GM18951 (cell line): ENCODE results near the gene EPHA6.
"Not testable (repeated sequence)": the region's sequence is repeated elsewhere in the genome, so short reads cannot be mapped to it uniquely, and the experiment has no call there.

Experiments used
- POLR2A ChIP-seq: IDR thresholded peaks from 4 replicates; pipeline ENCODE4 v1.6.1; 2011; ENCODE audit warnings: mild to moderate bottlenecking; ENCODE audit not compliant: insufficient read length, insufficient read depth; ENCODE audit errors: extremely low read depth
- in situ Hi-C: fragments of 300-500 bp; cut with MboI; formaldehyde crosslinking; loops from one replicate; pipeline ENCODE4 v1.12.0; 2022; ENCODE audit warnings: low sequenced_read_pairs, mixed read lengths, inconsistent platforms; ENCODE audit not compliant: unreplicated experiment

The EPHA6 gene

DNA sequence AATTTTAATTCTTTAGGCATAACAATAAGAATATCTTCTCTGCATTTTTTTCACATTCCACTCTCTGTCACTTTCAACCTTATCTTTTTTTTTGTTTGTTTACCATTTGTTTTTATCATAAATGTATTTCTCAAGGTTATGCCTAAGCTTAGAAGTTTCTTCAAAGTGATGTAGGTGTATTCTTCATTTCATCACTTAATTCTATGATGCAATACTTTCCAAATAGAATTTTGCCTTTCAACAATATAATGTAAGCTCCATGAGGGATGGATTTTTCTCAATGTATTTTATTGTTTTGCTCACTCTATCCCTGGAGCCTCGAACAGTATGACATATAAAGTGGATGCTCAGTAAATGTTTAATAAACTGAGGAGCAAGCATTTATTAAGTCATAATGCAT lies 444.9 kb downstream of the EPHA6 start:
- in situ Hi-C loops, result no loop called here
- no peak for TF ChIP-seq POLR2A

DNA sequence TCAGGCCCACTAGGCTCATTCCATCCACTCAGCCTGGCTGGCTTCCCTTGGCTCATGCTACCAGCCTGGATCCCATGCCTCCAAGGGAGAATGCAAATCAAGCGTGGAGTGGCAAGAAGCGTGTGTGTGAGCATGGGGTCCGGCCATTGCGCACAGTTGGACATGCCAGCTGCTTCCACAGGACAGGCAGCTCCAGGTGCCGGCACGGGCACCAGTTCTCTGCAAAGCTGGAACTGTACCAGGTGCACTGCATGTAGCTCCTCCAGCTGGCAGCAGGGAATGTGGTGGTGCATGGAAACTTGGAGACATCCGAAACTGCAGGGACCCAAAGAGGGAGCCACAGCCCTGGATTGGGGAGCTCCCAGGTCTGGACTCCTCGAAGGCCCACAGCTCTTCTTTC lies 449.8 kb downstream of the EPHA6 start:
- no peak for TF ChIP-seq POLR2A
- in situ Hi-C loops, result no loop called here

DNA sequence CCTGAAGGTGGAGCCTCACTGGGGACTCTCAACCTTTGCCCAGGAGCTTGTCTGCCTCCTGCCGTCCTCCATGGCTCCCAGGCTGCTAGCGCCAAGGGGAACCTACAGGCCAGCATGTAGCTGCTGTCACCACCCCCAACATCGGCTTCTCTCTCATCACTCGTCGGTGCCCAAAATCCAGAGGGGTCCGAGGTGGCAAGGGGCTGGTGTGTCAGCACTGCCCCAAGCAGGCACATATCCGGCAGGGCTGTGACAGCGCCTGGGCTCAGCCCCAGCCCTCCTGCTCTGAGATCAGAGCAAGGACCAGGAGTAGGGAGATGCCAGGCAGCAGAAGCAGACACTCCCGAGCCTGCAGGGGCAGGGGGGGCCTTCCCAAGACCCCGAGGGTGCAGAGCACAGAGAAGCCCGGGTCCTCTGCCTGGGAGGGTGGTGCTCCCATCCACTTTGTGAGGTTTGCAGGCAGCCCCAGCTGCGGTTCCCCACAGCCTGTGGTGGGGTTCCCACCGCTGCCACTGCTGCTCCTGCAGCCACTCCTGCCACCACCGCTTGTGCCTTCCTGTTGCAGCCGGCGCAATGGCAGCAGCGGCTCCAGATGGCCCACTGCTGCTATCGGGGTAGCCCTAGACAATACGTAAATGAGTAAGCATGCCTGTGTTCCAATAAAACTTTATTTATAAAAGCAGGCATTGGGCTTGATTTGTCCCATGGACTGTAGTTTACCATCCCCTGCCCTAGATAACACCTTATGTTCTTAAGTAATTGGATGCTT lies 451.0 kb downstream of the EPHA6 start:
- TF ChIP-seq POLR2A, result no peak

DNA sequence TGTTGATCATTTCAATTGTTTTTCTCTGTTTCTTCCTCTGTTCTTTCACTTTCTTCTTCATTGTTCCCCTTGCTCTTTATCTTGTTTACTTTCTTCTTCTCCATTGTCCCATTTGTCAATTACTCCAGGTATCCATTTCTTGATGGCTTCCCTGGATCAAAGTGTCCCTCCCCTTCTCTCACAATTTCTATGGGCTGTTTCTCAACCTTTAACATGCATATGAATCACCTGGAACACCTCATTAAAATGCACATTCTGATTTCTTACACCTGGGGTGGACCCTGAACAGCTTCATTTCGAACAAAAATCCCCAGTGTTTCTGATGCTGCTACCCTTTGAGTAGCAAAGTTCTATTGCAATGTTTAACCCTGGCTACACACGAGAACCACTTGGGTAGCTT lies 454.8 kb downstream of the EPHA6 start:
- no peak for TF ChIP-seq POLR2A
- in situ Hi-C loops, result no loop called here

More for the DNA sequence above, 451.0 kb downstream of the EPHA6 start:
- in situ Hi-C loops, result no loop called here

DNA sequence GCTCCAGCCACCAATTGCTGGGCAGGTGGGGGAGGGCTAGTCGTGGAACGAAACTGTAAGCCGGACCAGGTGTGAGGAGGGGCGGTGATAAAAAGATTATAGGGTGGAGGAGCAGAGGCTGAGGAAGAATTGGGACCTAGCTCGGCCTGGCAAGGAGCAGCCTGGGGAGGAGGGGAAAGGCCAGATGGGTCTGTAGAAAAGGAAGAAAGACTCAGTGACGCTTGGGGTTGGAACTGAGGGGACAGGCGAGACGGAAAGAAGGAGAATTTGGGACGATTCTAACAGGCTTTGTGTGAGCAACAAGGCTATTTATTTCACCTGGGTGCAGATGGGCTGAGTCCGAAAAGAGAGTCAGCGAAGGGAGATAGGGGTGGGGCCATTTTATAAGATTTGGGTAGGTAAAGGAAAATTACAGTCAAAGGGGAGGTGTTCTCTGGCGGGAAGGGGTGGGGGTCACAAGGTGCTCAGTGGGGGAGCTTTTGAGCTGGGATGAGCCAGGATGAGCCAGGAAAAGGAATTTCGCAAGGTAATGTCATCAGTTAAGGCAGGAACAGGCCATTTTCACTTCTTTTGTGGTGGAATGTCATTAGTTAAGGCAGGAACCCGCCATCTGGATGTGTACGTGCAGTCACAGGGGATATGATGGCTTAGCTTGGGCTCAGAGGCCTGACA lies 462.6 kb downstream of the EPHA6 start:
- in situ Hi-C loops, result not testable (repeated sequence)

DNA sequence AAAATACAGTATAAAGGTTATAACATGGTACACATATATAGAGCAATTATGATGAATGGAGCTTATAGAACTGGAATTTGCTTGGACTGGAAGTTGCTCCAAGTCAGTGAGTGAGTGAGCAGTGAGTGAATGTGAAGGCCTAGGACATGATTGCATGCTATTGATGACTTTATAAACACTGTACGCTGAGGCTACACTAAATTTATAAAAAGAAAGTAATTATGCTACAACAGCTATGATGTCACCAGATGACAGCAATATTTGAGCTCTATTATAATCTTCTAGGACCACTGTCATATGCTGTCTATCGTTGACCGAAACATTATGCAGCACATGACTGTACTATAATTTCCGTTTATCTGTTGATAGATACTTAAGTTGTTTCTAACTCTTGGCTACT lies 463.3 kb downstream of the EPHA6 start:
- in situ Hi-C loops, result no loop called here

DNA sequence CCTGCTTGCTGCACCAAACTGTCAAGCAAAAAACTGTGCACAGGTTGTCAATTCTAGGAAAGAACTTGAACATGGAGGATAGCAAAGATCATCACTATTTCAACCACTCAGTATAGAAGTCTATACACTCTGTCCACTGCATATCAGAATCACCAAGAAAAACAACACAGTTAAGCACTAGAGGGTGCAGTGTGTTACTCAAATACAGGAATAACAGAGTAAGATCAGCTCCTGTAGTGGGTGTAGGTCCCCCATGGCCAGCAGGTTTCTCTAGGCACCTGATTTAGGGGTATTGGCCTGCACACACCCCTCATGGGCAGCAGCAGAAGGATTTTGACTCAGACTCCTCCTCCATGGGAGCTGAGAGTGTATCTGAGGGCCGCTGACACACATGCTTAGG lies 464.1 kb downstream of the EPHA6 start:
- TF ChIP-seq POLR2A, result no peak
- in situ Hi-C loops, result no loop called here

More for the DNA sequence above, 463.3 kb downstream of the EPHA6 start:
- no peak for TF ChIP-seq POLR2A

DNA sequence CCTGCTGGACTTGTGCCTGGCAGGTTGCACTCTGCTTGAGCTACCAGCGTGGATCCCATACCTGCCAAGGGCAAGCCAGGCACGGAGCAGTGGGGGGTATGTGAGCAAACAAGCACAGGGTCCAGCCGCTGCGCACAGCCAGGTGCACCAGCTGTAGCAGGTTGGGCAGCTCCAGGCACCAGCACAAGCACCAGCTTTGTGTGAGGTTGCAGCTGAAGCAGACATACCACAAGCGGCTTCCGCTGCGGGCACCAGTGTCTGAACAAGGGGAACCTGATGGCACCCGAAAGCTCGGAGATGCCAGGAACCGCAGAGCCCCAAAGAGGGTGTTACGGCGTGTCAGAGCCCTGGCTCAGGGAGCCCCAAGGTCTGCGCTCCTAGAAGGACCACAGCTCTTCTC lies 477.5 kb downstream of the EPHA6 start:
- in situ Hi-C loops, result no loop called here
- no peak for TF ChIP-seq POLR2A

DNA sequence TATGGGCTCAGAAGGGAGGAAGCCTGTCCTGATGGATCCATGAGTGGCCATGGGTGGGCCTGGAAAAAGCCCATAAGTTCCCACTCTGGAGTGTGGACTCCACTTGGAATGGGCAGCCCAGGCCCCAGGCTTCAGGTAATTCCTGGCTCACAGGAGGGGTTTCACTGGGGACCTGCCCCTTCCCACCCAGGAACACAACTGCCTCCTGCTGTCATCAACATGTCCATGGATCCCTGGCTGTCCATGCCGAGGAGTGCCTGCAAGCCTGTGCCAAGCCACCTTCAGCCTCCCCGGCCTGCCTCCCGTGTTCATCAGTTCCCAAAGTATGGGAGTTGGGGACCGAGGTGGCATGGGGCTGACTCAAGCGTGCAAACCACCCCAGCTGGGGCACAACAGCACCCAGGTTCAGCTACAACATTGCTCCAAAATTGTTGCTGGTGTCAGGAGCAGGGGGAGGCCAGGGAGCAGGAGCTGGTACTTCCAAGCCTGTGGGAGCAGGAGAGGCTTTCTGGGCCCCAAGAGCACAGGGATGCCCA lies 479.3 kb downstream of the EPHA6 start:
- in situ Hi-C loops, result no loop called here
- TF ChIP-seq POLR2A, result no peak

DNA sequence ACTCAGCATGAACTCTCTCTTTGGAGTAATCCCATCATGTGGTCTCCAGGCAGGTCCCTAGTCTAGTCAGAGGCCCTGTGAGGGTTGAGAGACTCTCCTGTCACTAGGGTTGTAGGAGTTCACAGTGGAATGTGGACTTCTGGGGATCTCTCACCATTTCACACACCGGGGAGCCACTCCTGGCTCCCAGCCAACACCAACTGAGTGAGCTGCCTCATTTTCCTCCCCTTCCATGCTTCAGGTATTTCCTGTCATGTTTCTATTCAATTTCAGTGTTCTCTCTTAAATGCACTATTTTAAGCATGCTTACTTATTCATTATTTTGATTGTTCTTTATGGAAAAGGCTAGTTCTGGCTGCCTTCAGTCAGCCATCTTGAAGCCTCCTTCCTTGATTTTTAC lies 482.6 kb downstream of the EPHA6 start:
- in situ Hi-C loops, result no loop called here
- TF ChIP-seq POLR2A, result no peak

DNA sequence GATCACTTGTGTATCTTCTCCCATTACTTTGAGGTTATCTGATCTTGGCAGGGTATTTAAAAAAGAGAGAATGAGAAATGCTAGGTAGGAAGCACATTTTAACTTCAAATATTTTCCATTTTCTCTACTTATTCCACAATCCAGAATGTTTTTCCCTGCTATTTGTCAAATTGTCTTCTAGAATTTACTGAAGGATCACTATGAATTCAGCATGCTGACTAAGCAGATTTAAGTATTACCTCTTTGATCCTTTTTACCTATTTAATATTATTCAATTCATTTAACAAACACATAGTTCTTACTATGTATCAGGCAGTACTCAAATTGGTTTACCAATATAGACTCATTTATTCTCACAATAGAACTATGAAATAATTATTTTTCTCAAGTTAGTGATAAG lies 486.7 kb downstream of the EPHA6 start:
- TF ChIP-seq POLR2A, result no peak

DNA sequence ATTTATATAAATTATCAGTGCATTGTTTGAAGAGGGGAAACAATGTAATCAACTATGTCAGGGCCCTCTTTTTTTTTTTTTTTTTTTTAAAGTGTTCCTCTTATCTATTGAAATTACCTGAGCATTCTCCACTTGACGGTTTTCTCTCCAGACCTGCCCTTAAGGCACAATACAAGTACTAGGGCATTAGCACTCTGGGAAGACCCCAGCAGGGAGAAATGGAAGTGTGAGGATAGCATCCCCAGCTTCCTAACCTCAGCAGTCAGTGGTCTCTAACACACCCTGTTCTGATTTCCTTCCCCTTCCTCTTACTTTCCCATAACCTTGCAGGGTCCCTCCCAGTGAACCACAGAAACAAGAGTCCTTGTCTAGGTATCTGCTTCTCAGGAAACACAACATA lies 491.8 kb downstream of the EPHA6 start:
- in situ Hi-C loops, result no loop called here

More for the DNA sequence above, 486.7 kb downstream of the EPHA6 start:
- in situ Hi-C loops, result no loop called here

DNA sequence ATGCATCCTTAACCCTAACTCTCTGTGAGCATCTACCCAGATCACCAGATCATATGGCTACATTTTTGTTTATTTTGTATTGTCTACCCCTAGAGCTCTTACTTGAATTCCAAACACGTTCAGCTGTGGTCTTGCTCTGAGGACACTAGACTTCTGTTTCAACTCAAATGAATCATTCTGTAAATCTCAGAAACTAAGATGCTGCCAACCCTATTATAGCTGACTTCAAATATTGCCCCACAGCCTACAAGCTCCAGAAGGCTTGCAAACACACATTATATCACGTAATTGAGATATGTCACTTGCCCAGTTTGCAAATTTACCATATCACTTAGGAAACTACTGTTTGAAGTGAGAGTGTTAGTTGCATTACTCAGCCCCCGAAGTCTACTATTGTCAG lies 524.0 kb downstream of the EPHA6 start:
- TF ChIP-seq POLR2A, result no peak
- in situ Hi-C loops, result no loop called here

More for the DNA sequence above, 491.8 kb downstream of the EPHA6 start:
- TF ChIP-seq POLR2A, result no peak

DNA sequence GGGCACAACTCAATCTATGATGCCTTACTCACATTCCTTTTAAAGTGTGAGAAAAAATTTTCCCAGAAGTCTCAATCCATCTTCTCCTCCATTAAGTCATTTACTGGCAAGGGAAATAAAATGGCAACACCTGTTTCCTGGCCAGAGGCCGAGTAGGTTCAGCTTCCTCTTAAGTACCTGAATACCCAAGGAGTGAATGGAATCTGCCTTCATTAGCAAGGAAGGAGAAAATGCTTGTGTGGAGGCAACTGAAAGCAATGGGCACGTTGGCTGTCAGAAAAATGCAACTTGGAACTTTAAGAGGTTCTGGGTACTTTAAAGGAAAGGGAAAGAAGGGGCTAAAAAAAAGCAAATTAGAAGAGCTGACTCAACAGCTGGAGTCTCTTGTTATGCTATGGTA lies 526.5 kb downstream of the EPHA6 start:
- no peak for TF ChIP-seq POLR2A
- in situ Hi-C loops, result no loop called here
